Stimulated activated CD8-positive, alpha-beta memory T cell treated with anti-CD3 and anti-CD28 coated beads, Interleukin-2, amount 100 ng/mL, for 1 hour (primary cell): ENCODE data around the gene ITPKC.
"Not testable (repeated sequence)": the region's sequence is repeated elsewhere in the genome, so short reads cannot be mapped to it uniquely, and the experiment has no call there.

Experiments
- DNase-seq, 2 donors: peaks; one replicate each; pipeline ENCODE4 v3.0.0-alpha.2; 2020; ENCODE audit warnings: low read depth in 2 of 2

The ITPKC gene

GRCh38 chr19:40763963-40764362 lies 47.1 kb downstream of the ITPKC start:
- no peak for DNase-seq

GRCh38 chr19:40766385-40766784 lies 49.5 kb downstream of the ITPKC start:
- not testable (repeated sequence) for DNase-seq

- no peak for DNase-seq
Observed at GRCh38 chr19:40768869-40769268, 52.0 kb downstream of the ITPKC start.

GRCh38 chr19:40771101-40771862 lies 54.4 kb downstream of the ITPKC start:
- not testable (repeated sequence) for DNase-seq

DNA sequence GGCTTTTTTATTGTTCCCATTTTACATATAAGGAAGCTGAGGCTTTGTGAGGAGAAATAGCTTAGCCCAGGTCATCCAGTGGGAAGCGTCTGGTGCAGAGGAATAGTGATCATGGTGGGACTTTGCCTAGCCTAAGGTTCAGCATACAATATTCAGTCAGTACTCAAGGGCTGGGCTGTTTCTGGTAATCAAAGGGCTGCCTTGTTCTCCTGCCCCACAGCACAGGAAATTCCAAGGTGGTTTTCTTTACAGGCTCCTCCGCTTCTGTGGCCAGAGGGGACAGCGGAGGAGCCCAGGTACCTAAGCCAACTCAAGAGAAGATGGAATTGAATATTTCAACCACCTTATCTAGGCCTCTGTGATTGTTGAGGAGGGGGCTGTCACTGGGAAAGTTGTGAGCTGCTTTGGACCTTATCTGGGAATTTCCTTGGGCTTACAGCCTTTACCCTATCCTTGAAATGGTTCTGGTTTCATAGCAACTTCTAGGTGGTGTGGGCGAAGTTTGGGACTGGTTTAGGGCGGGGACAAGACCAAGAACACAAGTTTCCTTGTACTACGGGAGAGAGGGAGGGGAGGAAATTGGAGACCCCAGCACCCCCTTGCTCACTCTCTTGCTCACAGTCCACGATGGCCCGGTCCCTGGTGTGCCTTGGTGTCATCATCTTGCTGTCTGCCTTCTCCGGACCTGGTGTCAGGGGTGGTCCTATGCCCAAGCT lies 58.2 kb downstream of the ITPKC start, which contains the start of gene MIA:
MIA (plus strand) TSS at position 606 of the 716 bp plus-strand sequence; CDS start at position 628, 22 bp downstream.
- no peak for DNase-seq

- no peak for DNase-seq
Observed at GRCh38 chr19:40775632-40776022, 58.7 kb downstream of the ITPKC start.

DNA sequence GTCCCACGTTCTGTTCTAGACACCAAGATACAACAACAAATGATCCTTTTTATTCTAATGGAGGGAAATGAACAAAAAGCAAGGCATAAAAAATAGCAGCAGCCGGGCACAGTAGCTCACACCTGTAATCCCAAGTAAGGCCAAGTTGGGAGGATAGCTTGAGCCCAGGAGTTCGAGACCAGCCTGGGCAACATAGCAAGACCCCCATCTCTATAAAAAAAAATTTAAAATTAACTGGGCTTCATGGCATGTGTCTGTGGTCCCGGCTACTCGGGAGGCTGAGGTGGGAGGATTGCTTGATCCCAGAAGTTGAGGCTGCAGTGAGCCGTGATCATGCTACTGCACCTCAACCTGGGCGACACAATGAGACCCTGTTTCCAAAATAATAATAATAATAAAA lies 59.5 kb downstream of the ITPKC start:
- DNase-seq: no peak

DNA sequence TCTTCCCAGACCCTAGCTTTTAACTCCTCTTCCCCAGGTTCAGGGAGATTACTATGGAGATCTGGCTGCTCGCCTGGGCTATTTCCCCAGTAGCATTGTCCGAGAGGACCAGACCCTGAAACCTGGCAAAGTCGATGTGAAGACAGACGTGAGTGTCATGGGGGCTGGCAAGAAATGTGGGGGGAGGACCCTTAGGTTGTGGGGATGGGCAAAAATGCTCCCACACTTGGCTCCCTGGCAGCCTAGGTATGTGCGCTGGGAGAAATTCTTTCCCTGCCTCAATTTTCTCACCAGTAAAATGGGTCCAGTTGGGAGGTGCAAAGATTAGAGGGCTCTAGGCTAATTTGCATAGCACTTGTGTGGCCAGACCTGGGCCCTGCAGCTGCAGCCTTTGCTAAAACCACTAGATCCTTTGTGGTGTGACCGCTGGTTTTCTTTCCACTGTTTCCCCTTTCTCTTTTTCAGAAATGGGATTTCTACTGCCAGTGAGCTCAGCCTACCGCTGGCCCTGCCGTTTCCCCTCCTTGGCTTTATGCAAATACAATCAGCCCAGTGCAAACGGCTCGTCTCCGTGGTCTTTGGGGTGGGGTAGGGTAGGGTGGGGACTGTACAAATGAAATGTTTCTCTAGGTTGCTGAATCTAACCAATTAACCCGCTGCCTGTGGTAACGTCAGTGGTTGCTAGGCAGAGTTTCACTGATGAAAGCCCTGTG lies 60.2 kb downstream of the ITPKC start:
- peak; percentile 77 for DNase-seq

DNA sequence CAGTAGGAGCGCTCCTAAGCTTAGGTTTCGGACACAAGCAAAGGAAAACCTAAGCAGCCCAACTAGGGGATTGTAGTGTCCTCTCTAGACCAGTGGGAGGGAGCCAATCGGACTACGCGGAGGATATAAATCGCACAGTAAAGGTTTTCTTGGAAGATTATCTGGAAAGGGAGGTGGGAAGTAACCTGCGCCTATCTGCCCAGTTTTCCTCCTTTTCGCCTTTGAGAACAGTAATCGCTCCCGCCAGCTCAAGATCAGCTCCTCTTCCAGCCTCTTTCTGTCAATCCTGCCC lies 60.7 kb downstream of the ITPKC start:
- DNase-seq: no peak

DNA sequence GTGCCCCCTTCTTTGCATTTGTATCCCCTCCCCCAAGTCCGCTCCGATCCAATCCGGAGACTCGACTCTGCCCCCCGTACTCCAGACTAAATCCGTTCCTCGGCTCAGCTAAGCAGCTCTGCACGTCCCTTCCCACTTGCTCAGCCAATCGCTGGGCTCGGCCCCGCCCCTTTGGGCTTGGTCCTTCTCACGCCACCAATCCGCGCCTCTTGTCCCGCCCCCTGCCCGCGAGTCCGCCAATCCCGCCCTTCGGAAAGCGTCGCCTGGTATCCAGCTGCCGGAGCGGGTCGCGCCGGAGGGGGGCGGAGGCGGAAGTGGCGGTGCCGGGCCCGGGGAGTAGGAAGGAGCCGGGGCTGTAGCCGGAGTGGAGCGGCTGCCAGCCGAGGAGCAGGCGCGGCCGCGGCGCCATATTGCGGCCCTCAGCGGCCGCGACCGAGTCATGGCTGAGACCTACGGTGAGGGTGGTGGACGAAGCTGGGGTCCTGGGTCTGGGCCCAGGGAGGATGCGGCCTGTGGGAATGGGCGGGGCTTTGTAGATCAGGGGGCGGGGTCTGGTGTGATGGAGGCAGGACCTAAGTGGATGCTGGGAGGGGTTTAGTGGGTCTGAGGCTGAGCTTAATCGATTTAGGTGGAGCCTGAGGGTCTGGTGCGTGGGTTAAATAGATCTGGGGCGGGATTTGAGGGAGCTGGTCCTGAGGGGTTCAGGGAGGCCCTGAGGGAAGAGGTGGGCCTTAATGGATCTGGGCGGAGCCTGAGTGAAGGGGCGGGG lies 61.2 kb downstream of the ITPKC start, which contains the start of gene RAB4B:
RAB4B (plus strand) TSS at position 311 of the 769 bp plus-strand sequence; CDS start at position 440, 129 bp downstream.
- peak; percentile 99 for DNase-seq

DNA sequence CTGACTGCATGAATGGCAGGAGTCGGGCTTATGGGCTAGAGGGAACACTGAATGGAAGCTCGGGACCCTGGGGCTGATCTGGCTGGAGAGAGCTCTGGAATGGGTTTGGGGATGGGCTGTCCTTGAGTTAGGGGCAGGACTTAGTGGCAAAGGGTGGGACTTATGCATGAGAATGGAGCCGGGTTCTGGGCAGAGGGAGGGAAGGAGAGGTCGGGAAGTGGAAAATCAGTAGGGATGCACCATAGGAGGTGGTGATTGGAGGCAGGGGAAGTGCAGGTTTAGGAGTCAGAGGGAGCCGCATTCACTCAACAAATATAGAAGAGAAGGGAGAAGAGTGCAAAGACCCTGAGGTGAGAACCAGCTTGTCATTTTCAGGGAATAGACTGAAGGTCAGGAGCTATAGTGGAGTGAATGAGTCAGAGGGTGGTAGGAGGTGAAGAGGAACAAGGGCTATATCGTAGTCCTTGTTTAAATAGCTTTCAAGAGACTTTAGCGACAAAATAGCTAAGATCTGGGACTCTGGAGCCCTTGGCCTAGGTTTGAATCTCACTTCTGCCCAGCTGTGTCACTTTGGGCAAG lies 61.9 kb downstream of the ITPKC start:
- no peak for DNase-seq

GRCh38 chr19:40780582-40780981 lies 63.7 kb downstream of the ITPKC start:
- DNase-seq: no peak

DNA sequence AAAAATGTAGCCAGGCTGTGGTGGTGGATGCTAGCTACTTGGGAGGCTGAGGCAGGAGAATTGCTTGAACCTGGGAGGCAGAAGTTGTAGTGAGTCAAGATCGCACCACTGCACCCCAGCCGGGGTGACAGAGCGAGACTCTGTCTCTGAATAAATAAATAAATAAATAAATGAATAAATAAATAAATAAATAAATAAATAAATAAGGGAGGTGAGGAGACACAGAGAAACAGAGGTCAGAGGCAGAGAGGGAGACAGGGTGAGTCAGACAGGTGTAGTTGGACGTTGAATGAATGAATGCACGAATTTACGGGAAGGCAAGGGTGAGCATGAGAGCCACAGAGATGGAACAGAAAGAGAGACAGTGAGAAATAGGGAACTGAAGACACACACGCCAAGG lies 64.2 kb downstream of the ITPKC start:
- DNase-seq: no peak

GRCh38 chr19:40783711-40784110 lies 66.8 kb downstream of the ITPKC start:
- DNase-seq: no peak

GRCh38 chr19:40784146-40784545 lies 67.2 kb downstream of the ITPKC start:
- DNase-seq: not testable (repeated sequence)

DNA sequence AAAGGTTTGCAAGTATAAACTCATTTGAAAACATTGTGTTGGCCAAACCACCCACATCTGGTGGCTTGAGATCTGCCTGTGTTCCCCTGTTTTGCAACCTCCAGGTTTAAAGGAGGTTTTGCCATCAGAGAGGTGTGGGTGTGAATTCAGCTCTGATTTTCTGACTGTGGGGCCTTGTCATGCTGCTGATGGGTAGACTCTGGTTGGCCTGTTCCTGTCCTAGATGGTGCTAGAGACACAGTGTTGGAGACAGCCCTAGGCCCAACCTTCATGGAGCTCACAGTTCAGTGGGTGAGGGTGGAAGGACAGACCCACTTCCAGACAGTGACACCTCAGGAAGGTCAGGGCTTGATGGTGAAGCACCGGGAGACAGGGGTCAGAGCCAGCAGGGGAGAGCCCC lies 68.6 kb downstream of the ITPKC start:
- no peak for DNase-seq

DNA sequence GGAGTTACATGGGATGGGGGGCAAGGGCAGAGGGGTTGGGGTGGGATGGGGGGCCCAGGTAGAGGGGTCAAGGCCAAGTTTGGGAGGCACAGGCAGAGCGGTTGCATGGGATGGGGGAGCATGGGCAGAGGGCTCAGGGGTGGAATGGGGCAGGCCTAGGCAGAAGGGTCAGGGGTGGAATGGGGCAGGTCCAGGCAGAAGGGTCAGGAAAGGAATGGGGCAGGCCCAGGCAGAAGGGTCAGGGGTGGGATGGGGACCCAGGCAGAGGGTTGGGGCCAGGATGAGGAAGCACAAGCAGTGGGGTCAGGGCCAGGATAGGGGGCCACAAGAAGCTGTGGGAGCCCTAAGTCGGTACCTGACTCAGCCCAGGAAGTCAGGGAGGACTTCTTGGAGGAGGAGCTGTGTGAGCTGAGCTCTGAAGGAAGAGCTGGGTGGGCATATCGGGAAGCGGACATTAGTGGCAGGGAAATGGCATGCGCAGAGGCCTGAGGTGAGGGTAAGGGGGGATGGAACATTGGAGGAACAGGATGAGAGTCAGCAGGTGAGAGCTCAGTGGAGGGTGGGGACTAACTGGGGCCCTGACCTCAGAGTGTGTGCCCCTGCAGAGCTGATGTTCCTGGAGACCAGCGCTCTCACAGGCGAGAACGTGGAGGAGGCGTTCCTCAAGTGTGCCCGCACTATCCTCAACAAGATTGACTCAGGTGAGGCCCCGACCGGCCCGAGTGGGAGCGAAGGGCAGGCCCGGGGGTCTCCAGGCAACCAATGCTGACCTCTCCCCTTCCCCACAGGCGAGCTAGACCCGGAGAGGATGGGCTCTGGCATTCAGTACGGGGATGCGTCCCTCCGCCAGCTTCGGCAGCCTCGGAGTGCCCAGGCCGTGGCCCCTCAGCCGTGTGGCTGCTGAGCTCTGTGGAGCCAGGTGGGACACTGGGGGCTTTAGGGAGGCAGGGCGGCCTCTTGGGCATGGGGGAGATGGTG lies 69.4 kb downstream of the ITPKC start:
- DNase-seq: no peak
